Stimulated activated CD8-positive, alpha-beta memory T cell treated with anti-CD3 and anti-CD28 coated beads, Interleukin-15, amount 100 ng/mL, for 1 hour (primary cell): ENCODE data around the gene ENPP7.
A peak's percentile ranks its signal among the peaks of the same experiment; 100 is the strongest.

ENCODE experiments used
- DNase-seq: peaks from one replicate; pipeline ENCODE4 v3.0.0-alpha.2; 2020; ENCODE audit warnings: low read depth

Gene ENPP7

DNA sequence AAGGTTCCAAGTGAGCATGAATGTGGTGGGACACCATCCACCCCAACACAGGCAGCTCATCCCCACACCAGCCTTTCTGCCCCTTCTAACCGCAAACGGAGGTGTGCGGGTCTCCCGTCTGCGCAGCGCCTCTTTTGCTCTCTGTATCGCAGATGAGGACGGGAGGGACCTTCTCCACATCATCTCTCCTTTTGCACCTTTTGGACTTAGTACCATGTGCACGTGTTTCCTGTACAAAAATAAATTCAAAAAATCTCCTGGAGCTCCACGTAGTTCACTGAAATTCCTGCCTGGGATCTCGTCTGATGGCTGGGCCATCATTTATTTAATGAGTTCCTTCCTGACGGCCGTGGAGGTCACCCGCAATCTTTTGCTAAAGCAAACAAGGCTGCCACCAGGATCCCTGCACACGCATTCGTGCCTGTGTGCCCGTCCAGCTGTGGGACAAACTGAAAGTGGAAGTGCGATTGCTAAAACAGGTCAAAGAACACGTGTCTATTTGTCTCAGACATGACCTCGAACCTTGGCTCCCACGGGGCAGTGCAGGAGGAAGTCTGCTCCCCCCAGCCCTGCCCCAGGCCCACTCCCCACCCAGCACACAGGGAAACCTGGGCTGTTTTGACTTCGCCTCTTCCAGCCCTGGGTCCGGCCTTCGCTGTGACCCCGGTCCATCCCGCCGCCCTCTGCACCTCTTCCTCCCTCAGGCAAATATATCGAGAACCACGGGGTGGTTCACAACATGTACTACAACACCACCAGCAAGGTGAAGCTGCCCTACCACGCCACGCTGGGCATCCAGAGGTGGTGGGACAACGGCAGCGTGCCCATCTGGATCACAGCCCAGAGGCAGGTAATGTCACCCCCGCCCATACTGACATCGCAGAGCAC, 2.3 kb downstream of the ENPP7 start:
- DNase-seq = no peak

DNA sequence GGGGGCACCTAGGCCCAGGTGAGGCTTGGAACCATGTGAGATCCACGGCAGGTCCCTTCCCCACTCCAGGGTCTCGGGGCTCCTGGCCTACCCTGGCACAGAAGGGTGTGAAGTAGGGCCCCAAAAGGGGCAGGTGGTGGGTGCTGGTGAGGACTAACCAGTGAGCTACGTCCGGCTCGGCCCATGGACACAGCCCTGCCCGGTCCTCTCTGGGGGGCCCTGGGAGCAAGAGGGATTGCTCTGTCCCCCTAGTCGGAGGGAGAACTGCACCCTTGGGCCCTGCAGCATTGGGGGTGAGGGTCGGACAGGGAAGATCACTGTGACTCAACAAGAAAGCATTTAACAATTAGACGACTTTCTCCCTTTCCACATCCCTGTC, 2.9 kb downstream of the ENPP7 start:
- DNase-seq = no peak

DNA sequence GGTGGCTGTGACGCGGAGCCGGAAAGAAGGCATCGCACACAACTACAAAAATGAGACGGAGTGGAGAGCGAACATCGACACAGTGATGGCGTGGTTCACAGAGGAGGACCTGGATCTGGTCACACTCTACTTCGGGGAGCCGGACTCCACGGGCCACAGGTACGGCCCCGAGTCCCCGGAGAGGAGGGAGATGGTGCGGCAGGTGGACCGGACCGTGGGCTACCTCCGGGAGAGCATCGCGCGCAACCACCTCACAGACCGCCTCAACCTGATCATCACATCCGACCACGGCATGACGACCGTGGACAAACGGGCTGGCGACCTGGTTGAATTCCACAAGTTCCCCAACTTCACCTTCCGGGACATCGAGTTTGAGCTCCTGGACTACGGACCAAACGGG, 4.4 kb downstream of the ENPP7 start:
- no peak for DNase-seq

DNA sequence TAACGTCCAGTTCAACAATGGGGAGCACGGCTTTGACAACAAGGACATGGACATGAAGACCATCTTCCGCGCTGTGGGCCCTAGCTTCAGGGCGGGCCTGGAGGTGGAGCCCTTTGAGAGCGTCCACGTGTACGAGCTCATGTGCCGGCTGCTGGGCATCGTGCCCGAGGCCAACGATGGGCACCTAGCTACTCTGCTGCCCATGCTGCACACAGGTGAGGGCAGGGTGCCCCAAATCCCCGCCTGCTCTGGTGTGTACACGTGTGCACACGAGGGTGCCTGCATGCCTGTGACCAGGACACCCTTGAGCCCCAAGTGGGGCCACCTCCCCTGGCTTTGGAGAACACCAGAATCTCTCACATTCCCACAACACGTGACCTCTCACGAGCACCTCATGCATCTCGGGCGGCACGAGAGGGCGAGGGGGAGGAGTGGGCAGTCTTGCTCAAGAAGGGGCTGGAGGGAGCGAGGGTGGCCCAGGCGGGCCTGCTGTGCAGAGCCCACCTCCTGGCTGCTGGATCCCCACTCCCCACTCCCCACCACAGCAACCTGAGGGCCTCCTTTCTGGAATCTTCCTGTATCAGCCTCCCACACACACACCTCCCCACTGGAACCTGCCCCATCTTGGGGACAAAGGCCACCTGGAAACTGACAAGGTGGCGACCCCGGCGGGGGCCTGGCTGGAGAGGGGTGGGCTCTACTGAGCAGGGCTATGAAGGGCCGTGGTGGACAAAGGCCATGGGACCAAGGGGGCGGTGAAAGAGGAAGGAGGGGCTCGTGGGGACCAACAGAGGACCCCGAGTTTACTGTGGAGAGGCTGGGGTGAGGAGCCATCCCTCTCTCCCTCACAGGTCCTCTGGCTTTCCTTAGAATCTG, 6.5 kb downstream of the ENPP7 start:
- no peak for DNase-seq

DNA sequence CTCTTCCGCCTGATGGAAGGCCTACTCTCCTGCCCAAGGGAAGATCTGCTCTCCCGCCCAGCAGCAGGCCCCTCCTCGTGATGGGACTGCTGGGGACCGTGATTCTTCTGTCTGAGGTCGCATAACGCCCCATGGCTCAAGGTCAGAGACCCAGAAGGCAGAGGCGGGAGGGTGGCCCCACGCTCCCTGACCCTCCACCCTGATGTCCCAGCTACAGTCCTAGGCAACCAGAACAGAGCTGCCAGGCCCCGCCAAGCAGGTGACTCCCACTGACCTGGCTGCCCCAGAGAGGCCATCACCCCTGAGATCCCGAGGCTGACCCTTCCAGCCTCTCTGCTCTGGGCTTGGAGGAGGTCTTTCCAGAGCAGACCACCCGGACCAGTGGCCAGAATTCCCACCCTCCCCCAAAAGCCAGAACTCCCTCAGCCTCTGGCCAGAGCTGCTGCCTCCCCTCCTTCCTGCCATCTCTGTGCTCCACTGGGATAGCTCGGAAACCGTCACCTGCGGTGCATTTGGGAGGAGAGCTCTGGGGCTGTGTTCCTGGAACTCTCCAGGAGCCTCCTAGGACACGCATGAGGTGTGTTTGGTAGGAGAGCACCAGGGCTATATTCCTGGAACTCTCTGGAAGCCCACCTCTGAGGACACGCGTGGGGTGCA, 7.3 kb downstream of the ENPP7 start:
- no peak for DNase-seq

DNA sequence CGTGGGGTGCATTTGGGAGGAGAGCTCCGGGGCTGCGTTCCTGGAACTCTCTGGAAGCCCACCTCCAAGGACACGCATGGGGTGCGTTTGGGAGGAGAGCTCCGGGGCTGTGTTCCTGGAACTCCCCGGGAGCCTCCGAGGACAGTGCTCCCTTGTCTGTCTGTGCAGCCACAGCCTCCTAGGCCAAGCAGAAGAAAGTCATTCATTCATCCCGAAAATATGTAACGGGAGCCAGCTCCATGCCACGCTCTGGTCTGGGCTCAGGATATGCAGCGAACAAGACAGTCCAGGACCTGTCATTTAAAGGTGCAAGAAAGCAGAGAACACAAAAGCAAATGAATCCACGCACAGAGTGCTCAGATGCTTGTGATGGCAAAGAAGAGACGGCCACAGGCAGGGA, 7.9 kb downstream of the ENPP7 start:
- no peak for DNase-seq

DNA sequence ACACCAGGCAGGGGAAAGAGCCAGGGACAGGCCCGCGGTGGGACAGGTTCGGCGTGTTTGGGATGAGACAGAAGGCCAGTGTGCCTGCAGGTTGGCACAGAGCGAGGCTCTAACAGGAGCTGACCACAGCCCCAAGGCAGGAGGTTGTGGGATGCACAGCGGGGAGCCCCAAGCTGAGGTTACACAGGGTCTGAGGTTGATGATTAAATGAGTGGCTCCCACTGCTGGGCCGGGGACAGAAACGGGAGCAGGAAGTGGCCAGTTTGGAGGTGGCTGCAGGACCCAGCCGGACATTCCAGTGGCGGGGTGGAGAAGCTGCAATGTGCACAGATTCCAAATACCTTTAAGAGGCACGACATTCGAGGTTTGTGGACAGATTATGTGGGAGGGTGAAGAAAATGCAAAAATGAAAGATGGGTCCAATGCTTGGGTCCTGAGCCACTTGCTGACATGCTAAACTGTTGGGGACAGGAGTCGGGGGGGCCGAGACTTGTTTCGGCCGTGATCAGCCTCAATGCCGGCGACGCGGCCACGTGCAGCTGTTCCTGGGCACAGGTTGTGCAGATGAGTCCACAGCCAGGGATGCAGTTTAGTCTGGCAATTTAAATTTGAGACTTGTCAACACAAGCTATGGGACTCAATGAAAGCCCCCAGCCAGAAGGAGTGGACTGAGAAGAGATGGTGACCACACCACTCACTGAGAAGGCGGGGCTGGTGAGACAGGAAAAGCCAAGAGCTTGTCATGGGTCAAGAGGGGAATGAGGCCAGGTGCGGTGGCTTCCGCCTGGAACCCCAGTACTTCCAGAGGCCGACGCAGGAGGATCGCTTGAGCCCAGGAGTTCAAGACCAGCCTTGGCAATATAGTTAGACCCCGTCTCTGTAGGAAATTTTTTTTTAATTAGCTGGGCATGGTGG, 8.7 kb downstream of the ENPP7 start:
- DNase-seq = no peak

DNA sequence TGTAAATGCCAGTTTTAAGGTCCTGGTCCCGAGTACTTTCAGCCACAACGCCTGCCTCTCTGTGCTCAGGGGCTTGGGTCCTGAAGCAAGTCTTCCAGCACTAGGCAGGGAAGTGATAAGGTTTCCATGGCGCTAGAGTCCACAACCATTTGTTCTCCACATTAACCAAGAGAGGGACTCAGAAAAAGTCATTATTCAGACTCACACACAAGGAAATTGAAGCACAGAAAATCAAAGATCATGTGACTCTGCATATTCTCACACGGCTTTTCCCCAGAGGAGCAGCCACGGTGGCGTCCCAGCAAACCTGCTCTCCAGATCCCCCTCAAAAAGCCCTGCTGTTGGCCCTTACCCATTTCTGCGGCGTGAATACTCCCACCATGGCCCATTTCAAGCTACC, 9.7 kb downstream of the ENPP7 start:
- DNase-seq = no peak

DNA sequence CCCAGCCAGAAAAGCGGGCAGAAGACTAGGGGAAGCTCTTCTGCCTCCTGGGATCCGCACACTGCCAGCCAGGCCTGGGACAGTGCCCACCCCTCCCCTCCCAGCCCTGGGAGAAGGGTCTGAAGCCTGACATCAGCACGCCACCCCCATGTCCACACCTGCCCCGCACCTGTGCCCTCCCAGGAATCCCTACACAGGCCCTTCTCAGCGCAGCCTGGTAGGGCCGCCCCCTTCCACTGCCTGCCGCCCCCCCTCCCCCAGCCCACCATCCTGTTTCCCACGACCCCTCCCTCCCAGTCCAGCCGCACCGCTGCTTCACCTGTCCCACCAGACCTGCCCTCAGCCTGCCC, 10.6 kb downstream of the ENPP7 start:
- no peak for DNase-seq

DNA sequence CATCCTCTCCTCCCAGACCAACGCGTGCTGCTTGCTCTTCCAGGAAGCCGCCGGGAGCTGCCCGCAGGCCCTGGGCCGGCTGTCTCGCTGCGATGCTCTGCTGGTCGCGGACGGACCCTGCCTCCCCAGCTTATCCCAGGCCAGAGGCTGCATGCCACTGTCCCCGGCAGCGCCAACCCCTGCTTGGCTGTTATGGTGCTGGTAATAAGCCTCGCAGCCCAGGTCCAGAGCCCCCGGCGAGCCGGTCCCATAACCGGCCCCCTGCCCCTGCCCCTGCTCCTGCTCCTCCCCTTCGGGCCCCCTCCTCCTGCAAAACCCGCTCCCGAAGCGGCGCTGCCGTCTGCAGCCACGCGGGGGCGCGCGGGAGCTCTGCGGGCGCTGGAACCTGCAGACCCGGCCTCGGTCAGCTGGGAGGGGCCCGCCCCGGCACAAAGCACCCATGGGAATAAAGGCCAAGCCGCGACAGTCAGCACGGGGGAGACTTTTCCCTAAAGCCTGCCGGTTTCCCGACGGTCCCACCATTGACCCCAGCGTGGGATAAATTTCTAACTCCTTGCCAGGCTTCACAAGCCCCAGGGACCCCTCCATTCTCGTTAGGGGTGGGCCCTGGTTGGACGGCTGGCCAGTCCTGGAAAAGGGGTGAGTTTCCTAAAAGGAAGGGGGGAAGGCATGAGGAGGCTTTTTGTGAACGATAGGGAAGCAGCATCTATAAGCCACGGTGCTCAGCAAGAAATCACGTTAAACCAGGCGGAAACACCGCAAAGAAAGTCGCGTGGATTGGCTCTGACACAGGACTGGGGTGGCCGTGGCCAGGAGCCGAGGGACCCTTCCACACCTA, 11.2 kb downstream of the ENPP7 start:
- DNase-seq = peak; percentile 51

DNA sequence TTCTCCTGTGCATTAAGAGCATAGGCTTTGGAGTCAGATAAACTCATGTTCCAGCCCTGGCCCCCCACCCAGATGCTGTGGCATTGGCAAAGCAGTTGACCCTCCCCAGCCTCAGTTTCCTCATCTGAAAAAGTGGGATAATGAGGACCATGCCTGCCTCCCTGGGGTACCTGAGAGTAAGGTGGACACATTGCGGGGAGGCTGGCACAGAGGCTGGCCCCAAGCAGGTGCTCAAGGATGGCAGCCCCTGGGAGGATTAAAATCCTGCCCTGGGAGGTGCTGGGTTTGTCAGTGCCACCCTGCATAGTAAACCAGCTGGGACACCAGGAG, 11.8 kb downstream of the ENPP7 start:
- no peak for DNase-seq

DNA sequence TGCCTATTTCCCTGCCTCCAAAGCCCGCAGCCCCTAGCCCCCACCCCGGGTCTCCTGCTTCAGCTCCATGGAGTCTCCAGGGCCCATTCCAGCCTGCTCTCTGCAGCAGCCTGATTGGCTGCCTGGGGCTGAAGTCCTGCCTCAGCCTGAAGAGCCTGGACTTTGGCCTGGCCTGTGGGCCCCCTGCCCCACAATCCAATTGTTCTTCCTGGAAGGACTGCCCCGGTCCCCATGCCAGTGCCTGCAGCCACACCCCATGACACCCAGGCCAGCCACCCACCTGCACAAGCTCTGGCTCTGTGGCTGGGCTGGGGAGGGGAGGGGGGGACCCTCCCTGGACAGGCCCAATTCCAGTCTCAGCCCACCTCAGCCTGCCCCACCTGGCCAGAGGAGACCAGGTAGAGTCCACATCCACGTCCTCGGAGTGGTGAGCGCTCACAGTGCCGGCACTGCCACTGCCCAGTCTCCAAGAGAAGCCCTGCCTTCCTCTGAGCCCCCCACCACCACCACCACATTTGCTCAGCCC, 12.3 kb downstream of the ENPP7 start:
- no peak for DNase-seq

DNA sequence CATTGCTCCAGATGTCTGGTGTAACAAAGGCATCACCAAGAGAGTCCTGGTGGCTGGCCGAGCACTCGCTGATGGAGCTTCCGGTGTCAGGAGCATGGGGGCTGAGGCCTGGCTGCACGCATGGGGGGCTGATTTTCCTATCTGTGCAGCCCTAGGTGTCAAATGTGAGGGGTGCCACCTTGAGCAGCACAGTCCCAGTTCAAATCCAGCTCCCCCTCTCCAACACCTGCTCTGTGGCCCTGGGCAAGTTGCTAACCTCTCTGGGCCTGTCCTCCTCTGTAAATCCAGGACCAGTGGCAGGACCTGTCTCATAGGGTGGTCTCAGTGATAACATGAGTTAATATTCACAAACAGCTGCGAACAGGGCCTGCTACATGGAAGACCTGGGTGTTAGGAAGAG, 12.9 kb downstream of the ENPP7 start:
- DNase-seq = no peak

DNA sequence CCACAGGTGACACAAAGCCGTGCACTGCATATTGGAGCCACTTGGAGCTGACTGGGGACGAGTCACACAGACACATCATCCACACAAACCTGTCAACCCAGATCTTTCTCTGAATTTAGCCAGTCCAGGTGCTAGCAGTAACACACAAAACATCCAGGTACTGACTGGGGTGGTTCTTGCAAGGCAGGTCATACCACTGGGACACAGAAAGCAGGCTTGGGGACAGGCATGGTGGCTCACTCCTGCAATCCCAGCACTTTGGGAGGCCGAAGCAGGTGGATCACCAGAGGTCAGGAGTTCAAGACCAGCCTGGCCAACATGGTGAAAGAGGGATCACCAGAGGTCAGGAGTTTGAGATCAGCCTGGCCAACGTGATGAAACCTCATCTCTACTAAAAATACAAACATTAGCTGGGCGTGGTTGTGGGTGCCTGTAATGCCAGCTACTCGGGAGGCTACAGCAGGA, 14.9 kb downstream of the ENPP7 start:
- DNase-seq = no peak

DNA sequence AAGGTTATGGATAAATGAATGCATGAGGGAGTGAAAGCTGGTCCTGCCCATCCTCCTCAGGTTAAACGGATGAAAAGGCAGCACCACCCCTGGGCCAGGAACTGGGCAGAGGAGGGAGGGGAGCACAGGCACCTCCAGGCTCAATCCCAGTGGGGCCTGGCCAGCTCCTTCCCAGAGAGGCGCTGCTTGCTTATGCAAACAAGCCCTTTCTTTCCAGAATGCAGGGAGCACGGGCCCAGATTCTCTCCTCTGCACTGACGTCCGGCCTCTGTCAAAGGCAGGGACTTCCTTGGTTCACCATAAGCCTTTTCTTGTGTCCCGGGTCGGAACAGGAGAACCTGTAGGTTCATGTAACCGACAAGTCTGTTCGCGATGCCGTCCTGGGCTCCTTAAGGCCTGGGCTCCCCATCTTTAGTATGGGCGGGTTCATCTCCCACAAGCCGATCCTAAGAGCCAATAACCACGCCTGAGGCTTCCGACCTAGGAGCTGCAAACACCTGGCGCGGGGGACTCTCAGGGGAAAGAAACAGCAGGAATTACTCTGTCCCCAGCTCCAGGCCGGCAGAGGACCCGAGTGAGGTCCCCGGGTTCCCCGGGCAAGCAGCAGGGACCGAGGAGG, 16.3 kb downstream of the ENPP7 start:
- no peak for DNase-seq

DNA sequence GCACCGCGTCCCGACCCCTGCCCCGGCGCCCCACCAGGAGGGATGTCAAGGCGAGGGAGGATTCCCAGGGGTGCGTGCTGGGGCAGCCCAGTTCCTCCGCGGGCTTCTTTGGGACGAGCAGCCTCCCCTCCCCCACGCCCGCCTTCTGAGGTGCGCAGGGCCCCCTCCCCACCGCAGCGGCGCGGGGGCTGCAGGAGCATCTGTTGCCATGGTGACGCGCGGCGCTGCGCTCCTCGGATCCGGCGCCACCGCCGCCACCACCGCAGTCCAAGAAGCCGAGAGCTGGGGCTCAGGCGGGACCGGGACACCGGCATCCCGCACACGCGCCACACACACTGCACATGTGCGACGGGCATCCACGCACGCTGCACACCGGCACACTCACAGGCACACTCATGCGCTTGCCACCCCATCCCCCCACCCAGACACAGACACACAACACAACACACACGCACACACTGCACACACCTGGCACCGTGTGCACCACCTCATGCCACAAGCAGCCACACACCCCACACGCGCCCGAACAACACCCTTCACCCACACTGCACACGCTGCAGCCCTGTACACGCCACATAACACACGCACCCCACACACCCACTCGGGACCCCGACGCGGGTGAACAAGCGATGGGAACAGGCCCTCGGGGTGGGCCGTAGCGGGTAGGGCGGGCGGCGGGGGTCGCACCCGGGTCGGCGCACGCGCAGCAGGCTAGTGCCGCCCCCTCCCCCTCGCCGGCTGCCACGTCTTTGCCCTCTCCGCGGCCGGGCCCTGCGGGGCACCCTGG, 17.0 kb downstream of the ENPP7 start:
- DNase-seq = no peak

DNA sequence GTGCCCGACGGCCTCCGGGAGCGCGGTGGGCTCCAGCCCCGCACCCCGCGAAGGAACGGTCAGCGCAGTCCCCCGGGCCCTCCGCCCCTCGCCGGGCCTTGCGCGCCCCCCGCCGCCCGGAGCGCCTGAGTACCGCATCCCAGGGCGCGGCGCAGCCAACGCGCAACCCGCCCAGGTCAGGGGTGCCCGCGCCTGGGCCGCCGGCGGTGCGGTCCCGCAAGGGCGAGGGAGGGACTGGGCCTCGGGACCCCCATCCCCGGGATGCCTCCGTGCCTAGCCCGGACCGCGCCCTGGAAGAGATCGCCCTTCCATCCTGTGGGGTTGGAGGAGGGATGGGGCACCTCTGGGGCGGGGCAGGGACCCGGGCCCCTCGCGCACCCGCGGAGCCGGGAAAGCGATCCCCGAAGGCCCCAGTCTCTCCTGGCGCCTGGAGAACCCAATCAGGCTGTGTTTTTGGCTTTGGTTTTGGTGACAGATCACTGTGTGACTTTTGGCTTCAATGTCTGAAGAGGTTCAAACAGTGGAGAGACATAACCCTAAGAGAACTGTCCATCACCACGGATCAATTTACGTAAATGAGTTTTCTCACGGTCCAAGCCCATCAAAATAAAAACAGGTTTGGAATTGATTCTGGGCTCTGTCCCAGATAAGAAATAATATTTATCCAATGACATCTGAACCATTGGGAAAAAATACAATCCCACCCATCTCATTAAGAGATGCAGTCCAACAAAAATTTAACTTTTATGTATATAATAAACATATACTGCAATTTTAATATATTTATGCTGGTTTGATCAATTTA, 17.8 kb downstream of the ENPP7 start:
- no peak for DNase-seq

DNA sequence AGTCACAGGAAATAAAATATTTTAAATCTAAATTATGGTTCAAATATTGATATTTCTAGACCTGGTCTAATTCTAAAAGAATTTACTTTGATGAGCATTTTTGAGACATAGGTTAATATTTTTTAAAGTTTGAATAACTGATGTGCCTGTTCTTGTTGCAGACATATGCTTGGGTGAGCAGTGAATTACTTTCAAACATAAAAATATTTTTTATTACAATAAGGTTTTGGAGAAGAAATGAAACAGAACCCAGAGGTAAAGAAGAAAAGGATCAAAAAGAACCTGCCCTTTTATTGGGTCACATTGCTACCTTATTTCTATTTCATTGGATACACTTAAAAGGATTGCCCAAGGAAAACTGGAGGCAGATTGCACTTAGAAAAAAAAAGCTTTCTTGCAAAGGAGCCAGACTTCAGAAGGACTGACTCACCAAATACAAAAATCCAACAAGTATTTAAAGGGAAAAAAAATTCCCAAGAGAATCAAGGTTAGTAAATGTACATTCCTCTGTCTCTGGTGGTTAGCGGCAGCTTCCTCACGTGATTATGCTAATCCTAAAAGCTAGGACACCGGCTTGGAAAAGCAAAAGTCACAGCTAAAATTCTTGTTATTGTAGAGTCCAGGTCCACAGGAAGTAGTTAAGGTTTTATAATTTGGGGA, 18.5 kb downstream of the ENPP7 start:
- no peak for DNase-seq
